B cell (primary cell): ENCODE results near the gene PGAP6. TPM values are rescaled to one million over a fixed set of nuclear protein-coding genes. Genes with fewer than 3 reads are reported as not detected.
"Not testable (repeated sequence)": the region's sequence is repeated elsewhere in the genome, so short reads cannot be mapped to it uniquely, and the experiment has no call there.

Experiments
- ATAC-seq: fragments of 200-7000 bp; cut with Tn5 transposase; one replicate; pipeline ENCODE4 v1.10.0; 2021; ENCODE audit warnings: low read depth, mild to moderate bottlenecking, moderate number of reproducible peaks, moderate library complexity
- CTCF ChIA-PET: fragments of 350-600 bp; sonication (Branson Sonifier 250); formaldehyde crosslinking; loops from one replicate; lab custom pipeline; 2021; ENCODE audit warnings: antibody characterized with exemption, inconsistent platforms; lab: Charles Lee
- POLR2A ChIA-PET: fragments of 350-600 bp; sonication (Branson Sonifier 250); formaldehyde crosslinking; loops from one replicate; lab custom pipeline; 2021; ENCODE audit warnings: antibody characterized with exemption; lab: Charles Lee
- DNase-seq: peaks from one replicate; pipeline ENCODE4 v3.0.0; 2013
- H2AFZ ChIP-seq: 2 replicates; pipeline ENCODE4 v1.6.1; 2012; ENCODE audit warnings: mild to moderate bottlenecking, low read depth, low read length; ENCODE audit not compliant: insufficient read depth, poor library complexity, severe bottlenecking
- H3K27ac ChIP-seq, 2 donors: 1 replicate in 1 of 2; 2 replicates in 1 of 2; pipeline ENCODE4 v1.5.1; 2012 to 2013; ENCODE audit warnings: low read length in 2 of 2, mild to moderate bottlenecking in 2 of 2, moderate library complexity in 1 of 2
- H3K27me3 ChIP-seq, 4 experiments: fragments of 200-600 bp in 1 of 4; sonication (generic) in 1 of 4; replicated peaks in 1 of 4; 1 replicate in 2 of 4; 2 replicates in 2 of 4; pipeline versions ENCODE4 v1.6.1 to v1.7.0; 2013 to 2016; ENCODE audit warnings: low read length in 3 of 4, mild to moderate bottlenecking in 2 of 4, mixed read lengths in 1 of 4, moderate library complexity in 1 of 4; ENCODE audit not compliant: insufficient read depth in 4 of 4, control insufficient read depth in 3 of 4; ENCODE audit errors: control extremely low read depth in 1 of 4
- H3K36me3 ChIP-seq, 2 experiments: replicated peaks in 1 of 2; 1 replicate in 1 of 2; 2 replicates in 1 of 2; pipeline versions ENCODE4 v1.6.1 to v1.7.1; 2013; ENCODE audit warnings: low read length in 1 of 2; ENCODE audit not compliant: insufficient read depth in 2 of 2, control insufficient read depth in 1 of 2; ENCODE audit errors: control extremely low read depth in 1 of 2, extremely low read depth in 1 of 2
- H3K4me1 ChIP-seq, 2 donors: fragments of 200-600 bp in 1 of 2; sonication (generic) in 1 of 2; 1 replicate in 1 of 2; 2 replicates in 1 of 2; pipeline versions ENCODE4 v1.5.1 to v1.6.1; 2013 to 2017; ENCODE audit warnings: low read length in 2 of 2; ENCODE audit not compliant: control insufficient read depth in 2 of 2, insufficient read depth in 2 of 2
- H3K4me2 ChIP-seq: replicated peaks from 2 replicates; pipeline ENCODE3; 2012; ENCODE audit warnings: mild to moderate bottlenecking, low read depth, low read length; ENCODE audit not compliant: poor library complexity, severe bottlenecking
- H3K4me3 ChIP-seq, 5 experiments: fragments of 200-600 bp in 1 of 5; sonication (generic) in 1 of 5; 1 replicate in 3 of 5; 2 replicates in 2 of 5; pipeline versions ENCODE4 v1.5.1 to v1.7.0; 2011 to 2016; ENCODE audit warnings: low read length in 4 of 5, mild to moderate bottlenecking in 4 of 5, low read depth in 2 of 5, control low read depth in 1 of 5, moderate library complexity in 1 of 5; ENCODE audit not compliant: insufficient read depth in 1 of 5; ENCODE audit errors: control extremely low read depth in 1 of 5, extremely low read depth in 1 of 5
- H3K79me2 ChIP-seq: fragments of 200-600 bp; sonication (generic); one replicate; pipeline ENCODE4 v1.6.0; 2016; ENCODE audit warnings: low read length; ENCODE audit not compliant: control insufficient read depth, insufficient read depth
- H3K9ac ChIP-seq: fragments of 200-600 bp; sonication (generic); 2 replicates; pipeline ENCODE4 v1.6.1; 2017; ENCODE audit warnings: mild to moderate bottlenecking, low read length, moderate library complexity
- H3K9me3 ChIP-seq, 3 donors: one replicate each; pipeline versions ENCODE4 v1.6.1 to v1.7.1; 2013; ENCODE audit warnings: low read length in 2 of 3; ENCODE audit not compliant: control insufficient read depth in 2 of 3, insufficient read depth in 1 of 3; ENCODE audit errors: control extremely low read depth in 1 of 3
- H4K20me1 ChIP-seq: 2 replicates; pipeline ENCODE4 v1.6.0; 2012; ENCODE audit warnings: mild to moderate bottlenecking, low read length; ENCODE audit not compliant: insufficient read depth, control insufficient read depth, poor library complexity, severe bottlenecking
- H3K27ac Mint-ChIP-seq: one replicate; pipeline ENCODE4 v1.8.0; 2021; ENCODE audit warnings: mixed read lengths
- H3K27me3 Mint-ChIP-seq: one replicate; pipeline ENCODE4 v1.8.0; 2021; ENCODE audit warnings: mixed read lengths
- H3K4me1 Mint-ChIP-seq: one replicate; pipeline ENCODE4 v1.8.0; 2021; ENCODE audit warnings: mixed read lengths
- H3K4me3 Mint-ChIP-seq: one replicate; pipeline ENCODE4 v1.8.0; 2021; ENCODE audit warnings: mixed read lengths
- H3K9me3 Mint-ChIP-seq: one replicate; pipeline ENCODE4 v1.8.0; 2022; ENCODE audit warnings: mixed read lengths; ENCODE audit not compliant: insufficient read depth
- CTCF ChIP-seq: fragments of 200-600 bp; IDR thresholded peaks from one replicate; pipeline ENCODE4 v1.8.0; 2022; ENCODE audit warnings: antibody characterized with exemption, mild to moderate bottlenecking
- EZH2 ChIP-seq: IDR thresholded peaks from 2 replicates; pipeline ENCODE4 v1.6.1; 2012; ENCODE audit warnings: borderline replicate concordance, low read depth, mild to moderate bottlenecking, moderate library complexity, low read length; ENCODE audit not compliant: insufficient read depth, poor library complexity, severe bottlenecking
- WGBS: methylation state at CpG from one replicate; pipeline ENCODE4 v1.1.5; 2013; ENCODE audit warnings: missing lambda C conversion rate; ENCODE audit not compliant: insufficient coverage; 5-methylcytosine and 5-hydroxymethylcytosine counted together
- intact Hi-C: fragments of 100-400 bp; cut with micrococcal nuclease; formaldehyde crosslinking; loops from one replicate; pipeline ENCODE4 v1.10.0; 2022
- polyA plus RNA-seq: library from polyadenylated mRNA; depleted of rRNA; stranded (reverse); fragments of >200 nt; gene quantifications from 2 replicates; pipeline ENCODE4 v1.2.3, GENCODE V29; 2012
- total RNA-seq, 2 donors: library from RNA; stranded (reverse); fragments of 120-200 nt in 1 of 2; gene quantifications; 1 replicate in 1 of 2; 2 replicates in 1 of 2; pipeline versions ENCODE4 v1.2.3 to v1.2.4, GENCODE V29; 2013 to 2022

PGAP6 gene
- total and polyA plus RNA-seq, 2 donors (not counting 1 experiment from before 2014, with no cell fraction given), result 47.4 to 158 TPM

DNA sequence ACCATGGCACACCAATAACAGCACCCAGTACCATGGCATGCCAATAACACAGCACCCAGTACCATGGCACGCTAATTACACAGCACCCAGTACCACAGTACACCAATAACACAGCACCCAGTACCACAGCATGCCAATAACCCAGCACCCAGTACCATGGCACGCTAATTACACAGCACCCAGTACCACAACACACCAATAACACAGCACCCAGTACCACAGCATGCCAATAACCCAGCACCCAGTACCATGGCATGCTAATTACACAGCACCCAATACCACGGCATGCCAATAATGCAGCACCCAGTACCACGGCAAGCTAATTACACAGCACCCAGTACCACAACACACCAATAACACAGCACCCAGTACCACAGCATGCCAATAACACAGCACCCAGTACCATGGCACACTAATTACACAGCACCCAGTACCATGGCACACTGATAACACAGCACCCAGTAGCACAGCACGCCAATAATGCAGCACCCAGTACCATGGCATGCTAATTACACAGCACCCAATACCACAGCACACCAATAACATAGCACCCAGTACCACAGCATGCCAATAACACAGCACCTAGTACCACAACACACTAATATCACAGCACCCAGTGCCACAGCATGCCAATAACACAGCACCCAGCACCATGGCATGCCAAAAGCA, 47.5 kb downstream of the PGAP6 start:
- Histone ChIP-seq H3K79me2 (peaks cover 98% of the 10 kb centered on the region), H4K20me1 (peaks cover 86% of the 10 kb centered on the region), H3K4me1 (peaks cover 6 to 20% of the 10 kb centered on the region in 2 donors)
- ATAC-seq, H3K27me3 ChIP-seq, H3K4me3 Mint-ChIP-seq, intact Hi-C loops, CTCF ChIA-PET, H2AFZ ChIP-seq, H3K4me2 ChIP-seq, H3K9me3 ChIP-seq, H3K27me3 Mint-ChIP-seq, DNase-seq, H3K9me3 Mint-ChIP-seq, H3K9ac ChIP-seq, H3K27ac ChIP-seq, POLR2A ChIA-PET, H3K36me3 ChIP-seq, H3K4me3 ChIP-seq, H3K27ac Mint-ChIP-seq: not testable (repeated sequence)
- WGBS, result 99% methylated on average over 4 of the region's 5 CpGs
- H3K4me1 Mint-ChIP-seq, result peaks cover 47% of the 10 kb centered on the region

DNA sequence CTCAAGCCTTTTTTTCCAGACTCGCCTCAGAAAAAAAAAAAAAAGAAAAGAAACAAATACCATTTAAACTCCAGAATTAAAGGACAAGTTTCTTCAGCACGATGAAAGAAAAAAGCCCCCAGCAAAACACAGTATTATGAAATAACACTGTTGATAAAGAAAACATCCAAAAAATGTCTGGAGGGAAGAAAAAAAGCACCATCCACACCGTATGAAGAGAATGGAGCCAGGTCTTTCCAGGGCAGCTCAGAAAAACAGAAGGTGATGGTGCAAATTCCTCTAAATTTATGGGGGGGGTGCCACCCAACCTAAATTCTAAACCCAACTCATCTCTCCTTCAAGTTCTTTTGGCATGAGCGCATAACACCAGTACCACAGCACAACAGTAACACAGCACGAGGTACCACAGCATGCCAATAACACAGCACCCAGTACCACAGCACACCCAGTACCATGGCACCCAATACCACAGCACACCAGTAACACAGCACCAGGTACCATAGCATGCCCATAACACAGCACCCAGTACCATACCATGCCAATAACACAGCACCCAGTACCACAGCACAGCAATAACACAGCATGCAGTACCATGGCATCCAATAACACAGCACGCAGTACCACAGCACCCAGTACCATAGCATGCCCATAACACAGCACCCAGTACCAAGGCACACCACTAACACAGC, 48.2 kb downstream of the PGAP6 start:
- Histone ChIP-seq H3K9ac (no peak overlapping the region), H3K9me3 (no peaks in the 10 kb centered on the region), H3K4me2 (no peak overlapping the region), H3K4me1 (peaks cover 6 to 13% of the 10 kb centered on the region in 2 donors), H3K27ac (no peak overlapping the region), H2AFZ (no peak overlapping the region), H3K79me2 (peaks cover 98% of the 10 kb centered on the region), H3K36me3 (no peaks in the 10 kb centered on the region), H4K20me1 (peaks cover 89% of the 10 kb centered on the region), H3K4me3 (no peak overlapping the region), H3K27me3 (no peaks in the 10 kb centered on the region)
- ATAC-seq (no peak), DNase-seq (peak; percentile 3)
- Mint-ChIP-seq H3K9me3 (no peaks in the 10 kb centered on the region), H3K4me3 (no peak overlapping the region), H3K4me1 (peaks cover 44% of the 10 kb centered on the region), H3K27me3 (no peaks in the 10 kb centered on the region), H3K27ac (no peak overlapping the region)
- POLR2A ChIA-PET, result no interaction called here
- intact Hi-C loops, result no loop called here
- CTCF ChIA-PET, result no interaction called here
- WGBS, result 100% methylated on average over 3 of the region's 6 CpGs
- TF ChIP-seq EZH2 (no peak), CTCF (no peak)

DNA sequence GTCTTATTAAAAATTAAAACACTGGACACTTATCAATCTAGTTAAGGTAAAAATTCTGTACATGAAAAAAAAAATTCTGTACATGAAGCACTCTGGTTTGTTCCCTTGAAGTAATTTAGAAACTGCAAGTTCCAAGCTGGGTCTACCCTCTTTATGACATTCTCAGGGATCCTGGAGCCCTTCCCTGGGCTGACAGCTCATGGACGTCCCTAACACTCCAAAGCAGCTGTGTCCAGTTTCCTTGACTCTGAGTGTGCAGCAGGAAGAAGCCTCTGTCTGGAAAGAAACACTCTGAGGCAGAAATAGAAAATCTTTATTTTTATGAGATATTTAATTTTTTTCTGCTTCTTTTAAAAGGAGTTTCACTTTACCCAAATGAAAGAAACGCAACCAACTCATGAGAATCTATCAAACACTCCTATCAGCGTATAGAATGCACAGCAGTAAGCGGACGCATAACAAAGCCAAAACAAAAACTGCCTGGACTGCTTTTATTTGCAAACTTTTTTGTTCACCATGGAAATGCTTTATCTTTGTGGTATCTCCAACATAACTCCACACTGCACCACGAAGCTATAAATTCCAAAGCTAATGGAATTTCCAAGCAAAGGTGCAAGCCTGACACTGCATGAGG, 50.5 kb downstream of the PGAP6 start:
- POLR2A ChIA-PET, H3K27me3 Mint-ChIP-seq, H3K4me2 ChIP-seq, H3K27me3 ChIP-seq, H3K36me3 ChIP-seq, H3K27ac ChIP-seq, H3K9me3 Mint-ChIP-seq, H2AFZ ChIP-seq, H3K4me3 Mint-ChIP-seq, intact Hi-C loops, CTCF ChIA-PET, H3K27ac Mint-ChIP-seq, H3K9ac ChIP-seq, H3K4me3 ChIP-seq, DNase-seq, H3K9me3 ChIP-seq, ATAC-seq: not testable (repeated sequence)
- Histone ChIP-seq H4K20me1 (peaks cover 84% of the 10 kb centered on the region), H3K79me2 (peaks cover 91% of the 10 kb centered on the region), H3K4me1 (peaks cover 6 to 13% of the 10 kb centered on the region in 2 donors)
- WGBS, result 100% methylated on average over 1 of the region's 6 CpGs
- peaks cover 42% of the 10 kb centered on the region for H3K4me1 Mint-ChIP-seq
